GM19043 (cell line): ENCODE results near the gene ZNF195.
"Not testable (repeated sequence)": the region's sequence is repeated elsewhere in the genome, so short reads cannot be mapped to it uniquely, and the experiment has no call there.

Source experiments
- ATAC-seq: cut with Tn5 transposase; IDR thresholded peaks from one replicate; pipeline ENCODE4 v1.9.1; 2021; ENCODE audit warnings: low read depth; ENCODE audit not compliant: unreplicated experiment

The ZNF195 gene

DNA sequence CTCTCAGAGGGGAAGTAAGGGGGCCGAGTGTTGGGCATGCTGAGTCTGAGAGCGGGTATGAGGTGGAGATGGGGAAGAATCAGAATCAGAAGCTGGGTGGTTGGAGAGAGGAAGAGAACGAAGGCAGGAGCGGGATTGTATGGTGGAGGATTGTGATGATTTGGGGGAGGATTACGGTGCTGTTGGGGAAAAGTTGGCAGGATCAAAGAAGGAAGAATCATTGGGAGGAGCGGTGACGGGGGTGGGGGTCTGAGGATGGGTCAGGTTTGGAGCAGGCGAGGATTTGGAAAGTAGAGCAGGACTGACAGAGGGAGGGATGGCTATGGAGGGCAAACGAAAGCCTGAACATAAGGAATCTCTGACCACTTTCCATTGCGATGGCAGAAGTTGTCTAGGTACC is 22.1 kb downstream of the ZNF195 start:
- ATAC-seq, result no peak

- ATAC-seq, result no peak
Observed at GRCh38 chr11:3353066-3353465, 25.9 kb downstream of the ZNF195 start.

DNA sequence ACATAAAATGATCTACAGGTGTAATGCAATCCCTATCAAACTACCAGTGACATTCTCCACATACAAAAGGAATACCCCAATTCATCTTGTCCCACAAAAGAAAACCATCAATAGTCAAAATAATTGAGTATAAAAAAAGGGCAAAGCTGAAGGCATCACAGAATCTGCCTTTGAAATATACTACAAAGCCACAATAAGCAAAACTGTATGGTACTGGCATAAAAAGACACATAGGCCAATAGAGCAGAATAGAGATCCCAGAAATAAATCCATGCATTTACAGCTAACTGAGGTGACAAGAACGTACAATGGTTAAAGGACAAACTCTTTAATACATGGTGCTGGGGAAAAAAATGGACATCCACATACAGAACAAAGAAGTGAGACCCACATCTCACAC is 31.8 kb downstream of the ZNF195 start:
- ATAC-seq, result no peak

- no peak for ATAC-seq
Observed at GRCh38 chr11:3346587-3346986, 32.4 kb downstream of the ZNF195 start.

- no peak for ATAC-seq
Observed at GRCh38 chr11:3345736-3346135, 33.2 kb downstream of the ZNF195 start.

DNA sequence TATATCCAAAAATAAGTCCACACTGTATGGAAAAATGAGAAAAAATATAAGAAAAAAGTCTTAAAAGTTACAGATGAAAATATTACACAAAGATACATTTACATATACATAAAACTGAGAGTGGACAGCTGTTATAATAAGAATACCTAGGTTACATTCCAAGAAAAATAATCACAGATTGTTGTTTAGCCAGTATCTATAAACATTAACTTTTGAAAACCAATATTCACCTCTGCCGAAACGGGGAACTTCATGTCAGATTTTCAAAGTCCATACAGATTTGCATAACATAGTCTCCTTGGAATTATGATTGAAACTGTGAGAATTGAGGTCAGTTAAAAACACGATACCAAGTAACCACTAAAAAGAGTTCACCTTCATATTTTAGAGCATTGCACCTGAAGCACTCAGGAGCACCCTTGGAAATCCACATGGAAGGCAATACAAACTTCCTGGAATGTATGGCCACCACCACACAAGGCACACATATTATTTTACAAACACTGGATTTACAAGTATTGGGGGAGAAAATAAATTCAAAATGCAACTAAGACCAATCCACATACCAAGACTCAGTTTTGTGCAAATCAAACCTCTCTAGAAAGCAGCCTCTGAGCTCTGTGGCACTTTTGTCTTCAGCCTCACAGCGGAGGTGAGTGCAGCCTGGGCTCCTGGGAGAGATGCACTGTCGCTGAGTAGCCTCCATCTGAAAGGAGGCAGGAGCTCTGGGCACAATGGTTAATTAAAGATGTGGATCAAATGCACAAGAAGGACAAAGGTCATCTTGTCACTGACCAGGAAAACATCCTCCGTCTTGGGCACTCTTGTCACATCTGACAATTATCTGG is 34.4 kb downstream of the ZNF195 start:
- ATAC-seq, result no peak

DNA sequence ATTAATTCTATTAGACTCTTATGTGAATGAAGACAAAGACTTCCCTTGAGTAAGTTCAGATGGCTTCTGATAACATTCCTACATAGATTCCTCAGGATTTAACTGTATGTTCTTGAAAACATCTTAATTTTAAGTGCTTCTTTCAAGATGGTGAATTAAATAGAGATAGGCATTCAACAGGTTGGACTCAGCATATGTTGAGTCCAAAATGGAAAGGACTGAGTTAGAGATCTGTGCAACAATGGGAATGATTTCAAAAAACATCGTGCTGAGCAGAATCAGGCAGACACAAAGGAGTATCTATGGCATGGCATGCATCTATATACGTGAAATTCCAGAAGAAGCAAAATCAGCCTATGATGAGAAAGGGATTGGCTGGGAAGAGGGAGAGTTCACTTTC is 36.2 kb downstream of the ZNF195 start:
- ATAC-seq, result no peak

DNA sequence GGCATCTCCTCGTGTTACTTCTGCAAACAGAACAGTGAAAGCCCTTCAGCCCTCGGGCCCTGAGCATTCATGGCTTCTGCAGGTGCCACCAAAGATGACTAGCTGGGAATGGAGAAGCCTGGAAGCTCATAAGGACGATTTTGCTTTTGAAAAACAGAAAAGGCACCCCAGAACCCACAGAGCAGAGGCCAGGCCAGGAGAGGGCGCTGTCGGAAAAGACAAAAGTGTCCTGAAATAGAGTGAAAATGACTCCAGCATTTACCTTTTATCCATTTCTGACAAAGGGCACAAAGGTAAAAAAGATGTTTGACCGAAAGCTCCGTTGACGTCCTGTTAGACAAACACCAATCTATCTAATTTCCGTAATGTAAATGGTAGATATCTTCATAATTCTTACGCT is 37.6 kb downstream of the ZNF195 start:
- ATAC-seq, result no peak

DNA sequence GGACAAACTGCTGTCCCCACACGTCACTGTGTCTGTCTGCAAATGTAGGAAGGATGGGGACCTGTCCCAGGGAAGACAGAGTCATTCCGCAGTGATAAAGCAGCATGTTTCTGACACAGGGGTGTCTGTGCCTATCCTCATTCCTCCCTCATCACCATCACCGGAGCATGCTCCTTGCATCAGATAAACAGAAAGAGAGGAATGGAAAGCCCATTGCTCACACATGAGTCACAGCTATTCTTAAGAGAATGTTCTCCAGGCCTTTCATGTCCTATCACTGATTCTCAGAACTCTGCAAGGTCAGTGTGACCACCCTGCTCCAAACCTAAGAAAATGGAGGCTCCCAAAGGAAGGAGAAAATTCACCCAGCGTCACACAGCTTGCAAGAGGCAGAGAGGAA is 38.9 kb downstream of the ZNF195 start:
- no peak for ATAC-seq

GRCh38 chr11:3339340-3339624 is 39.7 kb downstream of the ZNF195 start:
- no peak for ATAC-seq

- ATAC-seq, result no peak
Observed at GRCh38 chr11:3338569-3339339, 40.2 kb downstream of the ZNF195 start.

- not testable (repeated sequence) for ATAC-seq
Observed at GRCh38 chr11:3336420-3336819, 42.5 kb downstream of the ZNF195 start.

GRCh38 chr11:3333157-3333556 is 45.8 kb downstream of the ZNF195 start:
- not testable (repeated sequence) for ATAC-seq

GRCh38 chr11:3331078-3331477 is 47.9 kb downstream of the ZNF195 start:
- ATAC-seq, result not testable (repeated sequence)

GRCh38 chr11:3330064-3330463 is 48.9 kb downstream of the ZNF195 start:
- ATAC-seq, result not testable (repeated sequence)

GRCh38 chr11:3328503-3328902 is 50.4 kb downstream of the ZNF195 start:
- ATAC-seq, result not testable (repeated sequence)

- not testable (repeated sequence) for ATAC-seq
Observed at GRCh38 chr11:3326450-3326849, 52.5 kb downstream of the ZNF195 start.

DNA sequence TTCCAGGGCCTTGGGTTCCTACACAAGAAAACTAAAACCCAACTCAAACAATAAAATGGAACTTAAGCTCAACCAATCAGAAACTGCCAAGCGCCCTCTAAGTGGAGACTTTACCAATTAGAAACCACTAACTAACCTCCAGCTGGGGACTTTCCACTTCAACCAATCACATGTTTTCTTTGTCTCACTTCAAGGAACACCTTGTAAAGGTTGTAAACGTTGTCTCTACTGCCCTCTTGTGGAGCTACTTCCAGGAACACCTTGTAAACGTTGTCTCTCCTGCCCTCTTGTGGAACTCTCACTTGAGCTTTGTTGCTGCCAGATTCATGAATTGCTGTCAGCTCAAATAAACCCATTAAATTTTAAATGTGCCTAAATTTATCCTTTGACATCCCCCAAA is 54.2 kb downstream of the ZNF195 start:
- not testable (repeated sequence) for ATAC-seq
